UCSD-AML1 (cell line): ENCODE measurements around the gene CITED2.
"Not testable (repeated sequence)": the region's sequence is repeated elsewhere in the genome, so short reads cannot be mapped to it uniquely, and the experiment has no call there.

Experiments
- DNase-seq: peaks from one replicate; lab custom pipeline; 2025; ENCODE audit not compliant: unreplicated experiment; lab: John Stamatoyannopoulos, UW

The CITED2 gene

DNA sequence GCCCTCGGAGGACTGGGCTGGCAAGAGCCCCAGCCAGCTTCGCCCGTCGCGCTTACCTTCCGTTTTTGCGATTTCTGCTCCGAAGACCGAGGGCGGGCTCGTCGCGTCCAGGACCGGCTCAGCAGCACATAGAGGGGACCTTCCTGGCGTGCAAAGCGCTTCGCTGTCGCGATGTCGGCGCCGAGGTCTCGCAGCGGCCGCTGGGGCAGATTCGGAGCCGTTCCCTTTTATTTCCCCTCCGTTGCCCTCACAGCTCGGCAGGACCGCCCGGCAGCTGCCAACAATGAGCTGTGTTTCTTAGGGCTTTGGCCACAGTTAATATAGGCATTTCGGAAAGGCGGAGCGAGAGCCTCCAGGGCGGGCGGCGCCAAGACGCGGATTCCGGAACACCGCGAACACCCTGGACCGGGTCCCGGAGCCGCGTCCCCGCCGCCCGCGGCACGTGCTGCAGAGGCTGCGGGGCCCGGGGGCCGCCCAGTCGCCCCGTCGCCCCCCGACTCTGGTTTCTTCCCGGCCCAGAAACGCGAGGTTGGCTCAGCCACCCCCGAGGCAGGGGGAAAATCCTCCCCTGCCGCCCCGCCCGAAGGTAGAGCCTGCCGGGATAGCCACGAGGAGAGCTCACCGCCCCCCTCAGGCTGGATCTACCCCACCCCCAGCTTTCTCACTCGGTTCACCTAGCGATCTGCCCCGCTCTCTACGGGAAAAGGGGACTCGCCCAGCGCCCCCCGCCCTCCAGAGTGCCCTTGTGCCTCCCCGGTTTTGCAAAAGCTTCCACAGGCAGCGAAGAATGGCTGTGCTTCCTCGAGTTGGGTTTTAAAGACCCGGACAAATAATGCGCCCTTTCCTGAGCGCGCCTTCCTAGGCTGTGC lies at the start of gene CITED2:
Gene CITED2 (minus strand): TSS at position 292 of the 869 bp plus-strand sequence. CDS start 704 bp downstream, outside the sequence.
- DNase-seq: peak; percentile 92

DNA sequence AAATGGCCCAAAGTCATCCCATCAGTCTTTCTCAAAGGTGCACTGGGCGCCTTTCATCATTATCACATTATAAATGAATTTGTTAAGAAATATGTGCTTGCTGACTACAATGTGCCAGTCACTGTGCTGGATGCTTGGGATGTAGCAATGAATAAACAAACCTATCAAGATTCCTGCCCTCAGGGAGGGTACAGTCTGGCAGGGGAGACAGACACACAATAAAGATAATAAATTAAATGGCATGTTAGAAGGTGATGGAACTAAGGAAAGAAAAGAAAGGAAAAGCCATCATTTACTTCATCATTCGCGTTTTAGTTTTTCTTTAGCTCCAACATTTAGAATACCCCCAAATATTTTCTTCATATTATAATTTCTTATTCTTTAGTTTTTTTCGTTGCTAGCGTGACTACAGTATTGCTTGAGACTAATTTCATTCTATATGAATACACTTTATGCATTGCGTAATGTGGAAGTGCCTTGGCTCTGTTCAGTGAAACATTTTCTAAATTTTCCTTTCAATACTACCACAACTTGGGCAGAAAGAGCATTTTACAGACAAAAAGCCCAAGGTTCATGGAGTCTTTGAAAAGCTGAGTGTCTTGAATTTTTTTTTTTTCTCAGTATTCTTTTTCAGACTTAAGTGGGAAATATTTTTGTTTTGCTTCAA lies 48.7 kb upstream of the CITED2 start:
- no peak for DNase-seq

DNA sequence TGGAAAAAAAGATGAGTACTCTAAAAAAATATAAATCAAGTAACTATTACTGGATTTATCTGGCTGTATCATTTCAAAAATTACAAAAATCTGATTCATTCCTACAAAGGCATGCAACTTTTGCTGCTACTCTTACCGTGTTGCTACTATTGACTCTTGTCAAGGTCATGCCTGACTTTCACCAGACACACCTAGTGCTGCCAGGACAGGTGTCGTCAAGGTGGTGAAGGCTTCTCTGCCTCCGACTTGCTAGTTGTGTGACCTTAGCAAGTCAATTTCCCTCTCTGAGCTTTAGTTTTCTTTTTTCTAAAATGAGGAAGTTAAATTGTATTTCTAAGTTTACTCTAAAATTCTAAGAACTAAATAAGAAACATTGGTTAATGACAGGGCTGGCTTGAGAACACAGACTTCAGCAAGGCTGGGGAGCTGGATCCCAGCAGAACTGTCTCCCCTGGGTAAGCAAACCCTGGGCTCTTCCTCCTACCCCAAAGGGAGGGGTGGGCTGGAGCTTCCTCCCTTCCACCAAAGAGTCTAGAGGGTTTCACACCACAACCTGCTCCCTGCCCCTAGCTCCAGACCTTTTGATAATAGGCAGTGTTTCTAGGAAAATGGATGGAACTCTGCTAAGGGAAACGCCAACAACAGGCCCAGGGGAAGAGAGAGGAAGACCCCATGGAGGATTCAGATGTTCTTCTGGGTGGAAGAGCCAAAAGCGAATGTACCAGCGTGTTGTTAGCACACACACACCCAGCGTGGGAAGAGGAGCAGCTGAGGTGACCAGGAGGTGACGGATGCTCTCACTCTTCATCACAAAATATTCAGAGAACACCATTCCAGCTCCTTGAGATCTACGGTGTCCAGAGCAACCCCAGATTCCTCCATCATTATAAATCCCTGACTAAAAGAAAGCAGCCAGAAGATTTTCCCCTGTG lies 47.9 kb upstream of the CITED2 start:
- DNase-seq: peak; percentile 31

DNA sequence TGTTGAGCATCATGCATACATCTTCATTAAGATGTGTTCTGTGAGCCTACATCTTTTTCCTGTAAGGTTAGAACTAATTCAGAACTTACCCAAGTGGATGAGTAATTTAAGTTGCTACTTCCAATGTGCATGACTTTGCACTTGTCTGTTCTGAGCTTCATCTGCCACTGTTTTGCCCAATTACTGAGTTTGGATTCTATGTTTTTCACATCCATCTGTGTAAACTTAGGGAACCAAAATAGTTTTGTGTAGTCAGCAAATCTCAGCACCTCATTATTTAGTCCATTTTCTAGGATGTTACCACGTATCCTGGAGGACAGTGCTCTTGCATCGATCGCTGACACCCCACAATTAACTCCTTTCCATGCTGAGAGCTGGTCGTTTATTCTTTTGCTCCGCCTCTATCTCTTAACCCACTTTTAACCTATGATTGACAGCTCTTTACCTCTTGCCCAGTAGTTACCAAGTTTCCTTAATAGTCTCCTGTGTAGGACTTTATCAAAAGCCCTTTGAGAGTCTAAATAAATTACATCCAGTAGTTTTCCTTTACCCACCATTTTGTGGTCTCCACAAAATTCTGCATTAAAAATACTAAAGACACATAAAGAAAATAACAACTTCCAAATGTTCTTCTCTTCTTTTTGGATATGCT lies 44.2 kb upstream of the CITED2 start:
- no peak for DNase-seq

- DNase-seq: no peak
These were observed 41.7 kb upstream of the CITED2 start for GRCh38 chr6:139416146-139416545.

DNA sequence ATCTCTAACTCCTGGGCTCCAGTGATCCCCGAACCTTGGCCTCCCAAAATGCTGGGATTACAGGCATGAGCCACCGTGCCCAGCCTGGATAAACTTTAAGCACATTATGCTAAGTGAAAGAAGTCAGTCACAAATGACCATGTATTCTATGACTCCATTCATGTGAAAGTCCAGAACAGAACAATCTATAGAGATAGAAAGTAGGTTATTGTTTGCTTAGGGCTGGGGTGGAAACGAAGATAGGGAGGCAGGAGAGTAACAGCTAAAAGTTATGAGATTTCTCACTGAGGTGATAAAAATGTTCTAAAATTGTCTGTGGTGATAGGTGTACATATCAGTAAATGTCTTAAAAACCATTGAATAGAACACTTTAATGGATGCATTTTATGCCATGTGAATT lies 40.9 kb upstream of the CITED2 start:
- DNase-seq: no peak

DNA sequence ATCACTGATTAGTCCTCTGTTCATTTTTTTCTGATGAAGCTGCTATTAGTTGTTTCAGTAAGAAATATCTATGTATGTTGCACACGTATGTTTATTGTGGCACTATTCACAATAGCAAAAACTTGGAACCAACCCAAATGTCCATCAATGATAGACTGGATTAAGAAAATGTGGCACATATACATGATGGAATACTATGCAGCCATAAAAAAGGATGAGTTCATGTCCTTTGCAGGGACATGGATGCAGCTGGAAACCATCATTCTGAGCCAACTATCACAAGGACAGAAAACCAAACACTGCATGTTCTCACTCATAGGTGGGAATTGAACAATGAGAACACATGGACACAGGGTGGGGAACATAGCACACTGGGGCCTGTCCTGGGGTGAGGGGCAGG lies 37.7 kb upstream of the CITED2 start:
- DNase-seq: not testable (repeated sequence)

- DNase-seq: no peak
These were observed 34.6 kb upstream of the CITED2 start for GRCh38 chr6:139409026-139409425.

DNA sequence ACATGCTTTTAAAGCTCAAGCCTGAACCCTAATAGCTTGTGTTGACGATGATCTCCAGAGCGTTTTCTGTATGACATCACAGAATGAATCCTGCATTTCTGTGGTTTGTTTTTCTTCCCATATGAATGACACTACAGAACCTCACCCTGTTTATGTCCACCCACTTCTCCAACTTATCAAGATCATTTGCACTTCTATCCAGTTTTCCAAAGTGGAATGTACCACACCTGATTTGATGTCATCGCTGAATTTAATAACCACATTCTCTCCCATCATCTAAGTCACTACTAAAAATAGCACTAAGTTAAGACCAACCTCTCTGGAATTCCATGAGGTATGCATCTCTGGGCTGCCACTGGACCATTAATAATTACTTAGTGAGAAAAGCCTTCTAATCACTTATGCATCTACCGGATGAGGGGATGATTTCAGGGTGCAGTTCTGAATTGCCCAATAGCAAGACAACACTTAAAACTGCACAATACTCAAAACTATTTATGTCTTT lies 33.3 kb upstream of the CITED2 start:
- no peak for DNase-seq

GRCh38 chr6:139406577-139407343 lies 32.3 kb upstream of the CITED2 start:
- DNase-seq: no peak

DNA sequence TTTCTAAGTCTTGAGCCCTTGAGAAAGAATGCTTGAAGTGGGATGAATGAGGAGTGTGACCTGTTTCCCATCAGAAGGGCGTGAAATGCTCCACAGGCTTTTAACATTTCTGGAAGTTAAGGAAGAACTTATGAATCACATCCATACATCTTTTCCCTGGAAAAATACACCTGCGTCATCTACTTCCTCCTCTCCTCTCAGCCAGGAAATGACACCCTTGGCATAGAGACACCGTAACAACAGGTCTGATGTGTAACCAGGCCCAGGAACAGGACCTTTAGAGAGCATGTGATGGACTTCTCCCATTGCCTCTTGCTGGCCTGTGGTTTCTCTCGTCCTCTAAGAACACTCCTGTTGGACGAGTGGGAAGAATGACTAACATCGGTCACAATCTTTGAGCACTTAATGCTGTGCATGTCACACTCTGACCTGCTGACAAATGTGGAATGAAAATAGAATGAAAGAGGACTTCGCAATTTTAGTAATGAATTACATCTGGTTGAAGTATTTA lies 28.5 kb upstream of the CITED2 start:
- DNase-seq: no peak

GRCh38 chr6:139398658-139399057 lies 24.2 kb upstream of the CITED2 start:
- DNase-seq: no peak

DNA sequence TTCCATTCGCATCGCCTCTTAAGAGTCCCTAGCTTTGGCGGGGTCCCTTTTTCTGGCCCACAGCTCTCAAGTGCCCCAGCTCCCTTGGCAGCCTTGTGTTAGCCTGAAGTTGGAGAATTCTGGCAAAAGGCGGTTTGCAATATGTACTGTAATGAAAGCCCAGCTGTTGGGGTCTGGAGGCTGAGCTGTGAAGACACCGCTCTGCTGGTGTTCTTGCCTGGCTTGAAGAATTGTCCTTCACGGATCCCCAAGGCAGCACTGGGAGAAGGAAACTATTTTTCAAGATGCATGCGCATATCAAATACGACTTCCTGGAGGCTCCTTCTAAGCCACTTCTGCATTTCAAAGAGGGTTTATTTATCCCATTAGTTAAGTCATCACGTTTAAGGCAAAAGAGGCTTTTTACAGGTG lies 21.4 kb upstream of the CITED2 start:
- peak; percentile 23 for DNase-seq

DNA sequence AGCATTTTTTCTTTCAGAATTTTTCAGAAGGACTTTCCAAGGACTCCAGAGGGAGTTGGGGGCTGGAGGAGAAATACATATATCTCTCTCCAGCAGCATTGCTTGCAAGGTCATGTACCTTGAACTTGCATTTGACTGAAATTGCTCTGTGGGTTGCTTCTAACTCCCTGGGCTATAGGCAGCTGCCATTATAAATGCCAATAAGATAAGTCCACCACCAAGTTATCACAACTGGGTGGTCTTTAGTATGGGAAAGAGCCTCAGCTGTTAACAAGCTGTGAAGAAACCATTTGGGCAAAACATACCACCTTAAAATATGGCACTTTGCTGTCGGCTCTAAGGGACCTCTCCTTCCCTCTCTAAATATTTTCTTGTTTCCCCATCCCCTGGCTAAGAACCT lies 20.9 kb upstream of the CITED2 start:
- no peak for DNase-seq

DNA sequence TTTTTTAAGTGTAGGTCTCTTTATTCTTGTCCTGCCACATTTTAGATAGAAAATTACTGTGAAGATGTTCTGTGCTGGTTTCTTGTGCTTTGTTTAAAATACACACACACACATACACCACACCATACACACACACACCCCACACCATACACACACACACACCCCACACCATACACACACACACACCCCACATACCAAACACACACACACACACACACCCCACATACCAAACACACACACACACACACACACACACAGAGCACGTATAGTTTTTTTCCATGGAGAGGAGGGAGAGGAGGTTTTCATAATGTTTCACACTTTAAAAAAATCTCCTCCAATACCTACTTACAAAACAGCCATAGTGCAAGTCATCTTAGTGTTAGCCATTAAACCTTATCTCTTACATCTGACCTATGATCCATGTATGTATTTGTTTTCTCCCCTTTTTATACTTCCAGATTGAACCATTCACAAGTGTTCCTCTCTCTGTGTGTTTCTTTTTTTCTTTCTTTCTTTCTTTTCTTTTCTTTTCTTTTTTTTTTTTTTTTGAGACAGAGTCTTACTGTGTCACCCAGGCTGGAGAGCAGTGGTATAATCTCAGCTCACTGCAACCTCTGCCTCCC lies 19.7 kb upstream of the CITED2 start:
- DNase-seq: no peak

- no peak for DNase-seq
These were observed 18.3 kb upstream of the CITED2 start for GRCh38 chr6:139392794-139393193.

DNA sequence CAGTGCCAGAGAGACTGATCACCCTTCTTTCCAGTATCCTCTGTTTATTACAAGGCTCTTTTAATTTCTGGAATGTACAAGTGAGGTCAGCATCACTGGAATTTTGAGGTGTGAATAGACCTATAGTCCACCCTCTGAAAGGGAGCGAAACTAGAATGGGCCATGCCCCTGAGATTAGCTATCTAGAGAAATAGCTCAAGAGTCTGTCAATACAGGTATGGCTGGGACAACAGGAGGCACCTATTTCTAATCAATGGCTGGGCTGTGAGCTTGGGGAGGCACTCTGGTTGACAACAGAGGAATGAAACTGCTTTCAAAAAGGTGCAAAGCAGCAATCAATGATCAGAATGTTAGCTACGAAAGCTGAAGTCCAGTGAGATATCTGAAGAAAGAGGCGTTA lies 17.3 kb upstream of the CITED2 start:
- no peak for DNase-seq

DNA sequence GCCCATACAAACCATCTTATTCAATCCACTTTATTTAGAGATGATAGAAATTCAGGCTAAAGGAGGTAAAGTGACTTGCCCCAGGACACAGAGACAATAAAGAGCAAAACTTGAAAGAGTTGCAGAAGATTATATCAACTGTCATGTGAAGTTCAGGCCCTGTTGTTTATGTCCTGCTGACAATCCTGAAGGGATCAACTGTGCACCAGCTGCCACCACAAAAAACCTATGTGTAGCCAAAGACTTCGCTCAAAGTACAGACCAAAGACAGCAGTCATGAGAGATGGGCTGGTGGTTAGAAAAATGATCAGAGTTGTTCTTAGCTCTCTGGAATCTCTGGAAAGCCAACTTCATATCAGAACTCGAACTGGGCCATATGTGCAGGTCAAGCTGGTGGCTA lies 16.0 kb upstream of the CITED2 start:
- DNase-seq: no peak

GRCh38 chr6:139388384-139388783 lies 13.9 kb upstream of the CITED2 start:
- DNase-seq: no peak
